Keratinocyte (primary cell): Measurements from ENCODE around the gene TNS3. TPM values are rescaled to one million over a fixed set of nuclear protein-coding genes. Genes with fewer than 3 reads are reported as not detected.

Source experiments
- DNase-seq: peaks from one replicate; pipeline ENCODE4 v3.0.0-alpha.2; 2011; ENCODE audit warnings: low read depth, missing footprints, low spot score
- FAIRE-seq: peaks from 2 replicates; lab custom pipeline; 2011; peaks lifted over from hg19 to GRCh38; lab: Jason Lieb, UNC
- H2AFZ ChIP-seq: 2 replicates; pipeline ENCODE4 v1.6.0; 2012; ENCODE audit warnings: low read length, control low read depth, inconsistent platforms; ENCODE audit not compliant: control insufficient read depth
- H3K27ac ChIP-seq: 2 replicates; pipeline ENCODE4 v1.5.1; 2011; ENCODE audit warnings: low read length; ENCODE audit not compliant: control insufficient read depth, insufficient read depth
- H3K27me3 ChIP-seq: 3 replicates; pipeline ENCODE4 v1.6.0; 2011; ENCODE audit warnings: low read length; ENCODE audit not compliant: control insufficient read depth, insufficient read depth; ENCODE audit errors: extremely low read depth
- H3K36me3 ChIP-seq, 2 experiments: 2 replicates in 1 of 2; 3 replicates in 1 of 2; pipeline ENCODE4 v1.5.1; 2011; ENCODE audit warnings: low read length in 2 of 2, mild to moderate bottlenecking in 1 of 2; ENCODE audit not compliant: control insufficient read depth in 2 of 2, insufficient read depth in 2 of 2; ENCODE audit errors: extremely low read depth in 1 of 2
- H3K4me1 ChIP-seq: 3 replicates; pipeline ENCODE4 v1.5.1; 2011; ENCODE audit warnings: low read length; ENCODE audit not compliant: control insufficient read depth, insufficient read depth; ENCODE audit errors: extremely low read depth
- H3K4me2 ChIP-seq: 3 replicates; pipeline ENCODE4 v1.6.0; 2011; ENCODE audit warnings: low read depth, low read length; ENCODE audit not compliant: control insufficient read depth, insufficient read depth; ENCODE audit errors: extremely low read depth
- H3K4me3 ChIP-seq, 3 experiments: fragments of 200-600 bp in 1 of 3; sonication (generic) in 1 of 3; 2 replicates in 2 of 3; 3 replicates in 1 of 3; pipeline ENCODE4 v1.5.1; 2011 to 2016; ENCODE audit warnings: low read length in 3 of 3, mild to moderate bottlenecking in 3 of 3, control low read depth in 2 of 3, inconsistent platforms in 1 of 3, low read depth in 1 of 3, mixed read lengths in 1 of 3, mixed run types in 1 of 3, moderate library complexity in 1 of 3; ENCODE audit not compliant: control insufficient read depth in 2 of 3, insufficient read depth in 2 of 3; ENCODE audit errors: extremely low read depth in 1 of 3
- H3K79me2 ChIP-seq: 2 replicates; pipeline ENCODE4 v1.6.0; 2012; ENCODE audit warnings: low read length; ENCODE audit not compliant: control insufficient read depth, insufficient read depth
- H3K9ac ChIP-seq: 3 replicates; pipeline ENCODE4 v1.6.0; 2011; ENCODE audit warnings: low read length; ENCODE audit not compliant: control insufficient read depth, insufficient read depth; ENCODE audit errors: extremely low read depth
- H3K9me1 ChIP-seq: 3 replicates; pipeline ENCODE4 v1.6.0; 2011; ENCODE audit warnings: low read length; ENCODE audit not compliant: control insufficient read depth, insufficient read depth; ENCODE audit errors: extremely low read depth
- H3K9me3 ChIP-seq: 2 replicates; pipeline ENCODE4 v1.5.1; 2012; ENCODE audit warnings: low read depth, low read length; ENCODE audit not compliant: control insufficient read depth
- H4K20me1 ChIP-seq: 3 replicates; pipeline ENCODE4 v1.6.0; 2011; ENCODE audit warnings: low read length; ENCODE audit not compliant: control insufficient read depth, insufficient read depth; ENCODE audit errors: extremely low read depth
- CTCF ChIP-seq, 3 experiments: IDR thresholded peaks in 1 of 3; conservative IDR thresholded peaks in 1 of 3; optimal IDR thresholded peaks in 1 of 3; 2 replicates in 2 of 3; 3 replicates in 1 of 3; pipeline versions ENCODE3 to v1.5.1; 2011; ENCODE audit warnings: low read length in 3 of 3, mild to moderate bottlenecking in 3 of 3, moderate library complexity in 2 of 3, control low read depth in 1 of 3, inconsistent platforms in 1 of 3; ENCODE audit not compliant: insufficient read depth in 2 of 3; ENCODE audit errors: extremely low read depth in 1 of 3
- EZH2 ChIP-seq: IDR thresholded peaks from one replicate; pipeline ENCODE4 v1.6.1; 2012; ENCODE audit warnings: inconsistent platforms, mild to moderate bottlenecking, low read length, moderate library complexity
- dilution Hi-C: fragments of 300-500 bp; cut with MboI; formaldehyde crosslinking; loops from one replicate; pipeline ENCODE4 v1.7.0; 2020; ENCODE audit warnings: low sequenced_read_pairs; ENCODE audit not compliant: extremely low pct_ligation_motif_present
- polyA plus RNA-seq, 5 experiments: library from polyadenylated mRNA; depleted of rRNA in 3 of 5; stranded (reverse) in 3 of 5; stranded (forward) in 1 of 5; unstranded in 1 of 5; fragments of >200 nt; gene quantifications; 1 replicate in 1 of 5; 2 replicates in 3 of 5; 3 replicates in 1 of 5; pipeline versions ENCODE4 v1.2.1 to v1.2.3, GENCODE V29; 2011 to 2012; ENCODE audit warnings: missing spikeins in 2 of 5, low read depth in 1 of 5, low replicate concordance in 1 of 5

The TNS3 gene
- polyA plus RNA-seq, 1 donor (not counting 4 experiments of a cell fraction or from before 2014, with no cell fraction given) = 3.9 TPM

- Histone ChIP-seq H3K4me1 (peaks cover 4% of the 10 kb centered on the region), H3K27ac (no peak overlapping the region), H3K36me3 (no peaks in the 10 kb centered on the region), H3K9me3 (no peaks in the 10 kb centered on the region), H4K20me1 (no peaks in the 10 kb centered on the region), H3K9me1 (no peaks in the 10 kb centered on the region), H3K79me2 (no peaks in the 10 kb centered on the region), H3K9ac (no peak overlapping the region), H3K4me3 (no peak overlapping the region), H3K4me2 (no peak overlapping the region), H3K27me3 (peaks cover 12% of the 10 kb centered on the region), H2AFZ (no peak overlapping the region)
- DNase-seq (no peak), FAIRE-seq (no peak)
- dilution Hi-C loops = no loop called here
- TF ChIP-seq EZH2 (no peak), CTCF (optimal IDR thresholded peaks at IDR 0.05 in 1 of 3, IDR thresholded peaks at IDR 0.05 in 1 of 3, conservative IDR thresholded peaks at IDR 0.05 in 1 of 3; ENCODE audit: extremely low read depth in 1 of 3, insufficient read depth in 2 of 3, low read length in 3 of 3) (no peak)
These were observed 332.6 kb downstream of the TNS3 start for GRCh38 chr7:47249361-47249760.

- no peaks in the 10 kb centered on the region for H4K20me1 ChIP-seq
- H3K9ac ChIP-seq = no peak overlapping the region
- H2AFZ ChIP-seq = no peak overlapping the region
- H3K36me3 ChIP-seq = no peaks in the 10 kb centered on the region
- H3K79me2 ChIP-seq = no peaks in the 10 kb centered on the region
- H3K4me2 ChIP-seq = no peak overlapping the region
- no peak for FAIRE-seq
- dilution Hi-C loops = no loop called here
- no peak for DNase-seq
- TF ChIP-seq CTCF (optimal IDR thresholded peaks at IDR 0.05 in 1 of 3, IDR thresholded peaks at IDR 0.05 in 1 of 3, conservative IDR thresholded peaks at IDR 0.05 in 1 of 3; ENCODE audit: extremely low read depth in 1 of 3, insufficient read depth in 2 of 3, low read length in 3 of 3) (no peak), EZH2 (no peak)
- H3K9me1 ChIP-seq = no peaks in the 10 kb centered on the region
- no peaks in the 10 kb centered on the region for H3K9me3 ChIP-seq
- H3K27ac ChIP-seq = no peak overlapping the region
- H3K4me3 ChIP-seq = no peak overlapping the region
- H3K4me1 ChIP-seq = peaks cover 1% of the 10 kb centered on the region
- H3K27me3 ChIP-seq = peaks cover 12% of the 10 kb centered on the region
These were observed 333.1 kb downstream of the TNS3 start for GRCh38 chr7:47248797-47249196.
